HEK293T (cell line): ENCODE data around the gene IL1RL1.
"Not testable (repeated sequence)": the region's sequence is repeated elsewhere in the genome, so short reads cannot be mapped to it uniquely, and the experiment has no call there.

Source experiments
- CTCF ChIA-PET: fragments of 350-600 bp; formaldehyde crosslinking; extraction: SDS; loops from one replicate; lab custom pipeline; 2021; ENCODE audit warnings: antibody characterized with exemption, inconsistent platforms; lab: Yijun Ruan, JAX
- POLR2A ChIA-PET: fragments of 350-600 bp; formaldehyde crosslinking; extraction: SDS; loops from one replicate; lab custom pipeline; 2020; ENCODE audit warnings: antibody characterized with exemption, inconsistent platforms; lab: Yijun Ruan, JAX
- DNase-seq: peaks from one replicate; pipeline ENCODE4 v3.0.0; 2012; ENCODE audit warnings: mixed read lengths; ENCODE audit errors: extremely low spot score
- ARNT ChIP-seq: fragments of 450-650 bp; IDR thresholded peaks from 2 replicates; pipeline ENCODE4 v1.6.1; 2017; ENCODE audit warnings: mild to moderate bottlenecking
- BHLHE40 ChIP-seq: fragments of 450-650 bp; IDR thresholded peaks from 2 replicates; pipeline ENCODE4 v1.6.1; 2016; ENCODE audit warnings: mild to moderate bottlenecking, moderate library complexity, borderline replicate concordance
- CTBP1 ChIP-seq: fragments of 450-650 bp; IDR thresholded peaks from 2 replicates; pipeline ENCODE4 v1.6.1; 2016; ENCODE audit warnings: borderline replicate concordance
- ELF4 ChIP-seq: fragments of 450-650 bp; IDR thresholded peaks from 2 replicates; pipeline ENCODE4 v1.6.1; 2017; ENCODE audit warnings: antibody characterized with exemption
- FOXA1 ChIP-seq: fragments of 450-650 bp; IDR thresholded peaks from 2 replicates; pipeline ENCODE4 v1.6.1; 2016; ENCODE audit warnings: mild to moderate bottlenecking
- FOXK2 ChIP-seq: fragments of 450-650 bp; IDR thresholded peaks from 2 replicates; pipeline ENCODE4 v1.6.1; 2016; ENCODE audit warnings: mild to moderate bottlenecking
- FOXM1 ChIP-seq: fragments of 450-650 bp; IDR thresholded peaks from 2 replicates; pipeline ENCODE4 v1.6.1; 2017; ENCODE audit warnings: mild to moderate bottlenecking, borderline replicate concordance
- HDGF ChIP-seq: fragments of 450-650 bp; IDR thresholded peaks from 2 replicates; pipeline ENCODE4 v1.6.1; 2017; ENCODE audit warnings: antibody characterized with exemption, borderline replicate concordance
- L3MBTL2 ChIP-seq: fragments of 450-650 bp; conservative IDR thresholded peaks from 2 replicates; pipeline ENCODE4 v1.6.1; 2016; ENCODE audit warnings: mild to moderate bottlenecking
- LEF1 ChIP-seq: fragments of 450-650 bp; IDR thresholded peaks from 2 replicates; pipeline ENCODE4 v1.6.1; 2017; ENCODE audit warnings: mild to moderate bottlenecking, borderline replicate concordance
- NFRKB ChIP-seq: fragments of 450-650 bp; IDR thresholded peaks from 2 replicates; pipeline ENCODE4 v1.6.1; 2016; ENCODE audit warnings: mild to moderate bottlenecking, moderate library complexity
- PKNOX1 ChIP-seq: fragments of 450-650 bp; IDR thresholded peaks from 2 replicates; pipeline ENCODE4 v1.6.1; 2016
- SP1 ChIP-seq: fragments of 450-650 bp; IDR thresholded peaks from 2 replicates; pipeline ENCODE4 v1.6.1; 2017
- SUZ12 ChIP-seq: fragments of 450-650 bp; IDR thresholded peaks from 2 replicates; pipeline ENCODE4 v1.6.1; 2016; ENCODE audit warnings: mild to moderate bottlenecking
- TARDBP ChIP-seq: fragments of 450-650 bp; IDR thresholded peaks from 2 replicates; pipeline ENCODE4 v1.6.1; 2016
- ZNF384 ChIP-seq: fragments of 450-650 bp; IDR thresholded peaks from 2 replicates; pipeline ENCODE4 v1.6.1; 2016

The IL1RL1 gene

GRCh38 chr2:102318437-102318836, 7.1 kb downstream of the IL1RL1 start:
- TF ChIP-seq SP1 (no peak), FOXM1 (no peak), L3MBTL2 (no peak), ARNT (no peak), FOXA1 (no peak), ZNF384 (no peak), TARDBP (no peak), CTBP1 (no peak), SUZ12 (no peak), HDGF (no peak), ELF4 (no peak), BHLHE40 (no peak), LEF1 (no peak), NFRKB (no peak), PKNOX1 (no peak), FOXK2 (no peak)
- ChIA-PET POLR2A (no interaction called here), CTCF (no interaction called here)
- DNase-seq, result no peak

GRCh38 chr2:102321941-102322719, 10.8 kb downstream of the IL1RL1 start:
- CTCF ChIA-PET, result no interaction called here

GRCh38 chr2:102324914-102325313, 13.6 kb downstream of the IL1RL1 start:
- POLR2A ChIA-PET, CTCF ChIA-PET, DNase-seq: not testable (repeated sequence)

More at GRCh38 chr2:102321941-102322719, 10.8 kb downstream of the IL1RL1 start:
- TF ChIP-seq FOXK2, result no peak
- no peak for TF ChIP-seq SP1
- no peak for TF ChIP-seq FOXA1
- no peak for DNase-seq
- POLR2A ChIA-PET, result no interaction called here

GRCh38 chr2:102331311-102331980, 20.1 kb downstream of the IL1RL1 start:
- POLR2A ChIA-PET, result no interaction called here
- CTCF ChIA-PET, result no interaction called here
- TF ChIP-seq FOXK2, result no peak
- TF ChIP-seq FOXM1, result no peak
- no peak for TF ChIP-seq ZNF384
- no peak for TF ChIP-seq SUZ12
- no peak for TF ChIP-seq FOXA1
- TF ChIP-seq BHLHE40, result no peak
- no peak for TF ChIP-seq SP1
- no peak for TF ChIP-seq LEF1
- DNase-seq, result no peak

GRCh38 chr2:102334486-102334885, 23.1 kb downstream of the IL1RL1 start:
- TF ChIP-seq FOXM1 (no peak), ARNT (no peak), FOXK2 (no peak), FOXA1 (no peak), CTBP1 (no peak), TARDBP (no peak), HDGF (no peak), NFRKB (no peak), L3MBTL2 (no peak)
- CTCF ChIA-PET, result no interaction called here
- POLR2A ChIA-PET, result no interaction called here
- DNase-seq, result no peak

GRCh38 chr2:102335871-102336366, 24.6 kb downstream of the IL1RL1 start:
- TF ChIP-seq SUZ12, result no peak
- no peak for TF ChIP-seq ARNT
- TF ChIP-seq CTBP1, result no peak
- no peak for TF ChIP-seq LEF1
- no peak for TF ChIP-seq L3MBTL2
- no peak for TF ChIP-seq FOXM1
- TF ChIP-seq FOXA1, result no peak
- TF ChIP-seq NFRKB, result no peak
- no peak for TF ChIP-seq ELF4
- no peak for TF ChIP-seq FOXK2
- no peak for TF ChIP-seq SP1
- no peak for TF ChIP-seq BHLHE40
- ChIA-PET POLR2A (no interaction called here), CTCF (interaction anchor here (0.6 to 1.2 kb wide), 3 partner anchors 34 to 760 kb away, joined by 3 to 4 read pairs (median 3); no protein-coding TSS in a partner anchor)
- DNase-seq, result no peak

- ChIA-PET CTCF (interaction anchor here (0.6 to 1.2 kb wide), 3 partner anchors 34 to 760 kb away, joined by 3 to 4 read pairs (median 3); no protein-coding TSS in a partner anchor), POLR2A (no interaction called here)
- TF ChIP-seq BHLHE40 (no peak), SUZ12 (no peak), LEF1 (no peak), CTBP1 (no peak), TARDBP (no peak), FOXM1 (no peak), NFRKB (no peak), L3MBTL2 (no peak), ZNF384 (no peak), ARNT (no peak), PKNOX1 (no peak)
- DNase-seq, result no peak
These were observed 25.2 kb downstream of the IL1RL1 start for GRCh38 chr2:102336502-102336945.
